ENCODE measurements around the gene AFAP1L1.
A peak's percentile ranks its signal among the peaks of the same experiment; 100 is the strongest.

AFAP1L1 gene

GRCh38 chr5:149381261-149381985, 109.8 kb downstream of the AFAP1L1 start:
- no peak overlapping the region for H3K4me2 ChIP-seq (ENCODE audit: insufficient read depth, low read length, poor library complexity, severe bottlenecking)
- H2BK120ac ChIP-seq (ENCODE audit: low read depth, low read length): no peak overlapping the region
- no peak overlapping the region for H2BK5ac ChIP-seq (ENCODE audit: low read length)
- H3K9me3 ChIP-seq (replicated peaks in 1 of 2; ENCODE audit: control insufficient read depth in 2 of 2, insufficient read depth in 1 of 2, low read depth in 1 of 2, low read length in 2 of 2): no peaks in the 10 kb centered on the region
- no peak overlapping the region for H4K91ac ChIP-seq (ENCODE audit: low read depth, low read length, poor library complexity)
- no peak for DNase-seq (ENCODE audit: low spot score)
- no peaks in the 10 kb centered on the region for H3K27me3 ChIP-seq (ENCODE audit: control insufficient read depth in 3 of 3, insufficient read depth in 3 of 3, low read depth in 1 of 3, low read length in 3 of 3)
- H3K4me1 ChIP-seq (ENCODE audit: control insufficient read depth in 2 of 2, insufficient read depth in 1 of 2, low read depth in 1 of 2, low read length in 2 of 2): peaks cover 9 to 16% of the 10 kb centered on the region in 2 donors
- H3K4ac ChIP-seq (ENCODE audit: low read length): no peak overlapping the region
- peak overlapping the region; percentile 14 for H2BK15ac ChIP-seq (ENCODE audit: low read length)
- no peak overlapping the region for H3K14ac ChIP-seq (ENCODE audit: low read length)
- H2BK12ac ChIP-seq (ENCODE audit: low read length): no peak overlapping the region
- peak overlapping the region; percentile 93 for H2AFZ ChIP-seq (ENCODE audit: low read length)
- H3K9ac ChIP-seq (ENCODE audit: low read depth, low read length, poor library complexity): no peak overlapping the region
- no peaks in the 10 kb centered on the region for H3K36me3 ChIP-seq (replicated peaks in 1 of 2; ENCODE audit: control insufficient read depth in 2 of 2, insufficient read depth in 2 of 2, low read length in 2 of 2)
- peak overlapping the region; percentile 27 for H3K23ac ChIP-seq (ENCODE audit: low read depth, low read length, poor library complexity)
- peak overlapping the region in 1 of 2 donors; percentile 48 for H3K4me3 ChIP-seq (ENCODE audit: low read length in 2 of 2)
- peak overlapping the region; percentile 74 for H3K18ac ChIP-seq (ENCODE audit: low read length)
- peak overlapping the region; percentile 76 for H2AK5ac ChIP-seq (ENCODE audit: low read depth, low read length)
- no peak overlapping the region for H4K8ac ChIP-seq (ENCODE audit: low read depth, low read length)
- no peak overlapping the region for H3K27ac ChIP-seq (replicated peaks; ENCODE audit: low read length)
- H3K79me1 ChIP-seq (ENCODE audit: low read depth, low read length): no peaks in the 10 kb centered on the region
- WGBS, 2 donors (ENCODE audit: extremely low coverage in 2 of 2, insufficient read length in 2 of 2, insufficient replicate concordance in 1 of 2): no CpG with 5 or more reads among the region's 8 CpGs

GRCh38 chr5:149381986-149382338, 110.3 kb downstream of the AFAP1L1 start:
- no peak overlapping the region for H3K14ac ChIP-seq (ENCODE audit: low read length)
- no CpG with 5 or more reads among the region's 16 CpGs for WGBS, 2 donors (ENCODE audit: extremely low coverage in 2 of 2, insufficient read length in 2 of 2, insufficient replicate concordance in 1 of 2)
- peak overlapping the region; percentile 93 for H2AFZ ChIP-seq (ENCODE audit: low read length)
- H3K4me2 ChIP-seq (ENCODE audit: insufficient read depth, low read length, poor library complexity, severe bottlenecking): no peak overlapping the region
- H3K79me1 ChIP-seq (ENCODE audit: low read depth, low read length): no peaks in the 10 kb centered on the region
- H2BK12ac ChIP-seq (ENCODE audit: low read length): no peak overlapping the region
- no peak overlapping the region for H4K91ac ChIP-seq (ENCODE audit: low read depth, low read length, poor library complexity)
- no peak overlapping the region for H2BK15ac ChIP-seq (ENCODE audit: low read length)
- H2AK5ac ChIP-seq (ENCODE audit: low read depth, low read length): peak overlapping the region; percentile 76
- H3K4me3 ChIP-seq (ENCODE audit: low read length in 2 of 2): peak overlapping the region in 1 of 2 donors; percentile 48
- H4K8ac ChIP-seq (ENCODE audit: low read depth, low read length): no peak overlapping the region
- no peaks in the 10 kb centered on the region for H3K36me3 ChIP-seq (replicated peaks in 1 of 2; ENCODE audit: control insufficient read depth in 2 of 2, insufficient read depth in 2 of 2, low read length in 2 of 2)
- H3K27ac ChIP-seq (replicated peaks; ENCODE audit: low read length): no peak overlapping the region
- H3K18ac ChIP-seq (ENCODE audit: low read length): peak overlapping the region; percentile 39
- no peaks in the 10 kb centered on the region for H3K9me3 ChIP-seq (replicated peaks in 1 of 2; ENCODE audit: control insufficient read depth in 2 of 2, insufficient read depth in 1 of 2, low read depth in 1 of 2, low read length in 2 of 2)
- H2BK5ac ChIP-seq (ENCODE audit: low read length): no peak overlapping the region
- no peak overlapping the region for H3K23ac ChIP-seq (ENCODE audit: low read depth, low read length, poor library complexity)
- H3K9ac ChIP-seq (ENCODE audit: low read depth, low read length, poor library complexity): no peak overlapping the region
- peak; percentile 77 for DNase-seq (ENCODE audit: low spot score)
- H3K27me3 ChIP-seq (ENCODE audit: control insufficient read depth in 3 of 3, insufficient read depth in 3 of 3, low read depth in 1 of 3, low read length in 3 of 3): no peaks in the 10 kb centered on the region
- H2BK120ac ChIP-seq (ENCODE audit: low read depth, low read length): no peak overlapping the region
- no peak overlapping the region for H3K4ac ChIP-seq (ENCODE audit: low read length)
- H3K4me1 ChIP-seq (ENCODE audit: control insufficient read depth in 2 of 2, insufficient read depth in 1 of 2, low read depth in 1 of 2, low read length in 2 of 2): peaks cover 9 to 16% of the 10 kb centered on the region in 2 donors

- WGBS, 2 donors (ENCODE audit: extremely low coverage in 2 of 2, insufficient read length in 2 of 2, insufficient replicate concordance in 1 of 2): no CpG with 5 or more reads among the region's 12 CpGs
- H3K18ac ChIP-seq (ENCODE audit: low read length): no peak overlapping the region
- no peaks in the 10 kb centered on the region for H3K9me3 ChIP-seq (replicated peaks in 1 of 2; ENCODE audit: control insufficient read depth in 2 of 2, insufficient read depth in 1 of 2, low read depth in 1 of 2, low read length in 2 of 2)
- H2BK12ac ChIP-seq (ENCODE audit: low read length): peak overlapping the region; percentile 63
- no peak overlapping the region for H4K8ac ChIP-seq (ENCODE audit: low read depth, low read length)
- no peak overlapping the region for H3K27ac ChIP-seq (replicated peaks; ENCODE audit: low read length)
- no peaks in the 10 kb centered on the region for H3K79me1 ChIP-seq (ENCODE audit: low read depth, low read length)
- H4K91ac ChIP-seq (ENCODE audit: low read depth, low read length, poor library complexity): no peak overlapping the region
- H3K4ac ChIP-seq (ENCODE audit: low read length): no peak overlapping the region
- H2BK120ac ChIP-seq (ENCODE audit: low read depth, low read length): no peak overlapping the region
- H2BK15ac ChIP-seq (ENCODE audit: low read length): peak overlapping the region; percentile 28
- H3K4me2 ChIP-seq (ENCODE audit: insufficient read depth, low read length, poor library complexity, severe bottlenecking): no peak overlapping the region
- H2AFZ ChIP-seq (ENCODE audit: low read length): no peak overlapping the region
- no peak overlapping the region for H3K9ac ChIP-seq (ENCODE audit: low read depth, low read length, poor library complexity)
- no peak overlapping the region for H3K14ac ChIP-seq (ENCODE audit: low read length)
- no peak overlapping the region for H2BK5ac ChIP-seq (ENCODE audit: low read length)
- no peak for DNase-seq (ENCODE audit: low spot score)
- no peaks in the 10 kb centered on the region for H3K27me3 ChIP-seq (ENCODE audit: control insufficient read depth in 3 of 3, insufficient read depth in 3 of 3, low read depth in 1 of 3, low read length in 3 of 3)
- H3K4me3 ChIP-seq (ENCODE audit: low read length in 2 of 2): no peak overlapping the region
- H3K36me3 ChIP-seq (replicated peaks in 1 of 2; ENCODE audit: control insufficient read depth in 2 of 2, insufficient read depth in 2 of 2, low read length in 2 of 2): no peaks in the 10 kb centered on the region
- peaks cover 9 to 16% of the 10 kb centered on the region in 2 donors for H3K4me1 ChIP-seq (ENCODE audit: control insufficient read depth in 2 of 2, insufficient read depth in 1 of 2, low read depth in 1 of 2, low read length in 2 of 2)
- no peak overlapping the region for H2AK5ac ChIP-seq (ENCODE audit: low read depth, low read length)
- no peak overlapping the region for H3K23ac ChIP-seq (ENCODE audit: low read depth, low read length, poor library complexity)
Measured at GRCh38 chr5:149382517-149383220, 111.0 kb downstream of the AFAP1L1 start.

- no peak for DNase-seq (ENCODE audit: low spot score)
- no peak overlapping the region for H2BK120ac ChIP-seq (ENCODE audit: low read depth, low read length)
- H3K4me1 ChIP-seq (ENCODE audit: control insufficient read depth in 2 of 2, insufficient read depth in 1 of 2, low read depth in 1 of 2, low read length in 2 of 2): peaks cover 9 to 15% of the 10 kb centered on the region in 2 donors
- H3K36me3 ChIP-seq (replicated peaks in 1 of 2; ENCODE audit: control insufficient read depth in 2 of 2, insufficient read depth in 2 of 2, low read length in 2 of 2): no peaks in the 10 kb centered on the region
- no peaks in the 10 kb centered on the region for H3K79me1 ChIP-seq (ENCODE audit: low read depth, low read length)
- peaks cover under 1 to 2% of the 10 kb centered on the region in 2 donors for H3K9me3 ChIP-seq (replicated peaks in 1 of 2; ENCODE audit: control insufficient read depth in 2 of 2, insufficient read depth in 1 of 2, low read depth in 1 of 2, low read length in 2 of 2)
- no peak overlapping the region for H2AK5ac ChIP-seq (ENCODE audit: low read depth, low read length)
- H4K91ac ChIP-seq (ENCODE audit: low read depth, low read length, poor library complexity): no peak overlapping the region
- H2BK5ac ChIP-seq (ENCODE audit: low read length): no peak overlapping the region
- no peak overlapping the region for H2BK12ac ChIP-seq (ENCODE audit: low read length)
- no peak overlapping the region for H3K4me3 ChIP-seq (ENCODE audit: low read length in 2 of 2)
- H3K4me2 ChIP-seq (ENCODE audit: insufficient read depth, low read length, poor library complexity, severe bottlenecking): no peak overlapping the region
- no peaks in the 10 kb centered on the region for H3K27me3 ChIP-seq (ENCODE audit: control insufficient read depth in 3 of 3, insufficient read depth in 3 of 3, low read depth in 1 of 3, low read length in 3 of 3)
- whole genome bisulfite sequencing, 2 donors (ENCODE audit: extremely low coverage in 2 of 2, insufficient read length in 2 of 2, insufficient replicate concordance in 1 of 2): no CpG with 5 or more reads among the region's 9 CpGs
- H2BK15ac ChIP-seq (ENCODE audit: low read length): no peak overlapping the region
- no peak overlapping the region for H3K18ac ChIP-seq (ENCODE audit: low read length)
- H3K27ac ChIP-seq (replicated peaks; ENCODE audit: low read length): no peak overlapping the region
- no peak overlapping the region for H2AFZ ChIP-seq (ENCODE audit: low read length)
- no peak overlapping the region for H3K14ac ChIP-seq (ENCODE audit: low read length)
- H4K8ac ChIP-seq (ENCODE audit: low read depth, low read length): no peak overlapping the region
- no peak overlapping the region for H3K4ac ChIP-seq (ENCODE audit: low read length)
- no peak overlapping the region for H3K9ac ChIP-seq (ENCODE audit: low read depth, low read length, poor library complexity)
- no peak overlapping the region for H3K23ac ChIP-seq (ENCODE audit: low read depth, low read length, poor library complexity)
Measured at GRCh38 chr5:149383399-149383798, 111.7 kb downstream of the AFAP1L1 start.
